Ishikawa (cell line): ENCODE results near the gene JOSD1.

ENCODE experiments used
- CEBPB ChIP-seq: IDR thresholded peaks from 2 replicates; pipeline ENCODE4 v1.6.1; 2012
- CREB1 ChIP-seq: IDR thresholded peaks from 2 replicates; pipeline ENCODE4 v1.6.1; 2012; ENCODE audit warnings: low read depth
- EGR1 ChIP-seq: IDR thresholded peaks from 2 replicates; pipeline ENCODE4 v1.6.1; 2012
- NFIC ChIP-seq: IDR thresholded peaks from 2 replicates; pipeline ENCODE4 v1.6.1; 2012
- RAD21 ChIP-seq: IDR thresholded peaks from 2 replicates; pipeline ENCODE4 v1.6.1; 2012; ENCODE audit warnings: low read depth
- TAF1 ChIP-seq: IDR thresholded peaks from 2 replicates; pipeline ENCODE4 v1.6.1; 2012; ENCODE audit warnings: low read depth, mild to moderate bottlenecking
- TEAD4 ChIP-seq: IDR thresholded peaks from 2 replicates; pipeline ENCODE4 v1.6.1; 2012
- TF ChIP-seq, protein P1 (sequence below): IDR thresholded peaks from 2 replicates; pipeline ENCODE4 v1.6.1; 2012; ENCODE audit warnings: low read depth, mild to moderate bottlenecking
- TF ChIP-seq, protein P2 (sequence below): IDR thresholded peaks from 2 replicates; pipeline ENCODE4 v1.6.1; 2012

Gene JOSD1

DNA sequence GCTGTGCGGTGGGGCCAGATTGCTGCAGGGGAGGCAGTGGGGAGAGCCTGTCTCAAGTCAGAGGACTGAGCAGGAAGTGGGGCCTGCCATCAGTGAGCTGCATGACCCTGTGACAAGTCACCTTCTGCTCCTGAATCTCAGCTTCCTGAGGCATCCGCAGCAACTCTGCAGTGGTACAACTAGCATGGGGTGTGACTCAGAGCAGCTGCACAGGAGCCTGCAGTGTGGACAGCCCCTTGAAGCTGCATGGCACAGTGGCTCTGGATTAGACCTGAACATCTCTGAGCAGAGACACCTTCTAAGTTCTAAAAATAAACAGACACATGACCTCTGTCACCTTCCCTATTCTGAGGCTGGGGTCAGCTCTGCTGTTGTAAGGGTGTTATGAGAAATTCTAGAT lies 62.5 kb downstream of the JOSD1 start:
- TF ChIP-seq TAF1 (no peak), NFIC (no peak), RAD21 (no peak), CREB1 (no peak), EGR1 (no peak), CEBPB (no peak), TEAD4 (no peak)
- TF ChIP-seq, protein P1, sequence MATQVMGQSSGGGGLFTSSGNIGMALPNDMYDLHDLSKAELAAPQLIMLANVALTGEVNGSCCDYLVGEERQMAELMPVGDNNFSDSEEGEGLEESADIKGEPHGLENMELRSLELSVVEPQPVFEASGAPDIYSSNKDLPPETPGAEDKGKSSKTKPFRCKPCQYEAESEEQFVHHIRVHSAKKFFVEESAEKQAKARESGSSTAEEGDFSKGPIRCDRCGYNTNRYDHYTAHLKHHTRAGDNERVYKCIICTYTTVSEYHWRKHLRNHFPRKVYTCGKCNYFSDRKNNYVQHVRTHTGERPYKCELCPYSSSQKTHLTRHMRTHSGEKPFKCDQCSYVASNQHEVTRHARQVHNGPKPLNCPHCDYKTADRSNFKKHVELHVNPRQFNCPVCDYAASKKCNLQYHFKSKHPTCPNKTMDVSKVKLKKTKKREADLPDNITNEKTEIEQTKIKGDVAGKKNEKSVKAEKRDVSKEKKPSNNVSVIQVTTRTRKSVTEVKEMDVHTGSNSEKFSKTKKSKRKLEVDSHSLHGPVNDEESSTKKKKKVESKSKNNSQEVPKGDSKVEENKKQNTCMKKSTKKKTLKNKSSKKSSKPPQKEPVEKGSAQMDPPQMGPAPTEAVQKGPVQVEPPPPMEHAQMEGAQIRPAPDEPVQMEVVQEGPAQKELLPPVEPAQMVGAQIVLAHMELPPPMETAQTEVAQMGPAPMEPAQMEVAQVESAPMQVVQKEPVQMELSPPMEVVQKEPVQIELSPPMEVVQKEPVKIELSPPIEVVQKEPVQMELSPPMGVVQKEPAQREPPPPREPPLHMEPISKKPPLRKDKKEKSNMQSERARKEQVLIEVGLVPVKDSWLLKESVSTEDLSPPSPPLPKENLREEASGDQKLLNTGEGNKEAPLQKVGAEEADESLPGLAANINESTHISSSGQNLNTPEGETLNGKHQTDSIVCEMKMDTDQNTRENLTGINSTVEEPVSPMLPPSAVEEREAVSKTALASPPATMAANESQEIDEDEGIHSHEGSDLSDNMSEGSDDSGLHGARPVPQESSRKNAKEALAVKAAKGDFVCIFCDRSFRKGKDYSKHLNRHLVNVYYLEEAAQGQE, result no peak
- TF ChIP-seq, protein P2, sequence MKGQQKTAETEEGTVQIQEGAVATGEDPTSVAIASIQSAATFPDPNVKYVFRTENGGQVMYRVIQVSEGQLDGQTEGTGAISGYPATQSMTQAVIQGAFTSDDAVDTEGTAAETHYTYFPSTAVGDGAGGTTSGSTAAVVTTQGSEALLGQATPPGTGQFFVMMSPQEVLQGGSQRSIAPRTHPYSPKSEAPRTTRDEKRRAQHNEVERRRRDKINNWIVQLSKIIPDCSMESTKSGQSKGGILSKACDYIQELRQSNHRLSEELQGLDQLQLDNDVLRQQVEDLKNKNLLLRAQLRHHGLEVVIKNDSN, result no peak
